ENCODE data around the gene ATP10B.

DNA sequence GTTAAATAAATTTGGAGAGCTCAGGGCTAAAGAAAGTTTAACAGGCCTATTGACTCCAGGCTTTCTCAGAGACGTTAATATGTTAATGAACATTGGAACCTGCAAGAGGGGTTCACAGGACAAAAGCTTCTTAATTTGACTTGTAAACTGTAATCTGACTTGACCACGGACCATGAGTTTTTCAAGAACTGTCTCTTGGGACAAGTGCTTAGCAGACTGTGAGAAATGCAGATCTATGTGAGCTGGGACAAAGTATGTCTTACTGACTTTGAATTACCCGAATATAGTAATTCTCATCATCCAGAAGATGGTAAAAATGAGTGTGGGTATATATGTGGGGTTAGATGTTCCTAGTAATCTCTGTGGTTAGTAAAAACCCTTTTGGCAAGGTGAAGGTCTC lies 186.6 kb downstream of the ATP10B start:
- TF ChIP-seq EZH2 (IDR thresholded peaks at IDR 0.05; ENCODE audit: insufficient read depth, poor library complexity, severe bottlenecking) (no peak), EZH2phosphoT487 (IDR thresholded peaks at IDR 0.05; ENCODE audit: insufficient read depth, low read depth) (no peak)

All from GM23248 (cell line).